DMS153 treated with DMSO at 0.1 percent for 48 hours (cell line): ENCODE results near the gene VAC14.
"Not testable (repeated sequence)": the region's sequence is repeated elsewhere in the genome, so short reads cannot be mapped to it uniquely, and the experiment has no call there.

Experiments
- DNase-seq: peaks from one replicate; lab custom pipeline; 2025; ENCODE audit not compliant: unreplicated experiment; lab: John Stamatoyannopoulos, UW

The VAC14 gene

GRCh38 chr16:70647441-70648359, 153.3 kb downstream of the VAC14 start:
- DNase-seq, result no peak

DNA sequence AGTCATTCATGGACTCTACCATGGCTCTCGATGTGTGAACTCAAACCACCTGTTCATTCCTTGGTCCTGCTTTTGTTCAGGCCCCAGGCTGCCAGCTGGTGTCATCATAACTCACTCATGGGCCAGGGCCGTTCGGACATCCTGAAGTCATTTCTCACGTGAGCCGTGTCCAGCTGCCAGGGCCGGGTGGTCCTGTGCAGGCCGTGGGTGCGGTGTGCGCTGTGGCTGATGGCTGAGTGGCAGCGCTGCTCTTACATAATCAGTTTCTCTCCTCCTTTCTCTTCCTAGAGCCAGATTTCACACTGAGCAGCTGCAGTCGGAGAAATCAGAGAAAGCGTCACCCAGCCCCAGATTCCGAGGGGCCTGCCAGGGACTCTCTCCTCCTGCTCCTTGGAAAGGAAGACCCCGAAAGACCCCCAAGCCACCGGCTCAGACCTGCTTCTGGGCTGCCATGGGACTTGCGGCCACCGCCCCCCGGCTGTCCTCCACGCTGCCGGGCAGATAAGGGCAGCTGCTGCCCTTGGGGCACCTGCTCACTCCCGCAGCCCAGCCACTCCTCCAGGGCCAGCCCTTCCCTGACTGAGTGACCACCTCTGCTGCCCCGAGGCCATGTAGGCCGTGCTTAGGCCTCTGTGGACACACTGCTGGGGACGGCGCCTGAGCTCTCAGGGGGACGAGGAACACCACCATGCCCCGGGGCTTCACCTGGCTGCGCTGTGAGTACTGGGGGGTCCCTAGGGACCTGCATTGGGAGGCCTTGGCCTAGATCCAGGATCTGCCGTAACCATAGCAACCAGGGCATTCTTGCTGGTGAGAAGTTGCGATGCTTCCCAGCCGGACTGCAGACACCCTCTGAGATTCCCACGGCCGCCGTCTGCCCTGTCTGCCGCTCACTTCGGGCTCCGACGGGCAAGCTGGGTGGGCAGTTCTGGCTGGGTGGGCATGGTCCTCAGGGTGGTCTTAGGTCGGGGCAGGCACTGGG, 154.4 kb downstream of the VAC14 start, which contains the start of gene IL34:
IL34 (plus strand) TSS at position 300 of the 982 bp plus-strand sequence; CDS start at position 689, 389 bp downstream.
- DNase-seq, result peak; percentile 17

- DNase-seq, result no peak
Observed at GRCh38 chr16:70644763-70645597, 156.0 kb downstream of the VAC14 start.

DNA sequence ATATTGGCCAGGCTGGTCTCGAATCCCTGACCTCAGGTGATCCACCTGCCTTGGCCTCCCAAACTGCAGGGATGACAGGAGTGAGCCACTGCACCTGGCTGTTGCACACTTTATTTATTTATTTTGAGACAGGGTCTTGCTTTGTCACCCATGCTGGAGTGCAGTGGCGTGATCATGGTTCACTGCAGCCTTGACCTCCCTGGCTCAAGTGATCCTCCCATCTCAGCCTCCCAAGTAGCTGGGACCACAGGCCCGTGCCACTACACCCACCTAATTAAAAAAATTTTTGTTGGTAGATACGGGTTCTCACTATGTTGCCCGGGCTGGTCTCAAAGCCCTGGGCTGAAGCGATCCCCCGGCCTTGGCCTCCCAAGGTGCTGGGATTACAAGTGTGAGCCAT, 157.7 kb downstream of the VAC14 start:
- not testable (repeated sequence) for DNase-seq

DNA sequence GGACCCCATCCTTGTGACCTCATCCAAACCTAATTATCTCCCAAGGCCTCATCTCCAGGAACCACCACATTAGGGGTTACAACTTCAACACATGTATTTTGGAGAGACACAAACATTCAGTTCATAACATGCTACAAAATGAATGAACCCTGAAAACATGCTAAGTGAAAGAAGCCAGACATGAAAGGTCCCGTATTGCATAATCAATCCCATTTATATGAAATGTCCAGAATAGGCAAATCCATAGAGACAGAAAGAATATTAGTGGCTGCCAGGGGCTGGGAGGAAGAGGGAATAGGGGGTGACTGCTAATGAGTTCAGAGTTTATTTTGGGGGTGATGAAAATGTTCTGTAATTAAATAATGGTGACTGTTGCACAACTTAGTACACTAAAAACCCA, 158.3 kb downstream of the VAC14 start:
- DNase-seq, result no peak

- DNase-seq, result no peak
Observed at GRCh38 chr16:70638814-70639792, 161.9 kb downstream of the VAC14 start.
